ENCODE results near the gene SMG9. TPM values are rescaled to one million over a fixed set of nuclear protein-coding genes. Genes with fewer than 3 reads are reported as not detected.
"Not testable (repeated sequence)": the region's sequence is repeated elsewhere in the genome, so short reads cannot be mapped to it uniquely, and the experiment has no call there.

SMG9 gene
- total and polyA plus RNA-seq, 2 of the 4 experiments (the other 2 are of a cell fraction): 4.8 to 24.3 TPM

GRCh38 chr19:43682824-43683661 lies 71.7 kb downstream of the SMG9 start:
- no peak overlapping the region for H3K14ac ChIP-seq (replicated peaks; ENCODE audit: low read depth, low read length)
- H3K9ac ChIP-seq (ENCODE audit: low read depth, low read length): no peak overlapping the region
- H2AK9ac ChIP-seq (replicated peaks; ENCODE audit: low read depth, low read length, poor library complexity): no peak overlapping the region
- peak overlapping the region; percentile 51 for H2AFZ ChIP-seq (replicated peaks; ENCODE audit: low read length, poor library complexity)
- no peak for DNase-seq
- intact Hi-C loops (cut with micrococcal nuclease): no loop called here
- no peak overlapping the region for H3K4ac ChIP-seq (ENCODE audit: low read depth, low read length)
- no peak overlapping the region for H4K5ac ChIP-seq (ENCODE audit: low read depth, low read length)
- no peak for ATAC-seq (ENCODE audit: low read depth)
- no peak overlapping the region for H3K56ac ChIP-seq (ENCODE audit: extremely low read depth, insufficient read depth, low read length)
- peaks cover 2% of the 10 kb centered on the region; the same call in 1 of the 2 replicates for H3K4me1 ChIP-seq (ENCODE audit: control insufficient read depth, insufficient read depth, low read length)
- no peak overlapping the region for H3K23ac ChIP-seq (ENCODE audit: low read depth, low read length)
- H4K8ac ChIP-seq (ENCODE audit: low read depth in 2 of 2, low read length in 2 of 2): no peak overlapping the region
- no peak overlapping the region for H2BK120ac ChIP-seq (ENCODE audit: low read depth, low read length)
- no peaks in the 10 kb centered on the region for H4K20me1 ChIP-seq (ENCODE audit: insufficient read depth, low read length)
- H3K4me3 ChIP-seq (ENCODE audit: insufficient read depth, low read depth, low read length): no peak overlapping the region
- no peaks in the 10 kb centered on the region for H3K9me1 ChIP-seq (ENCODE audit: insufficient read depth, low read length)
- no peaks in the 10 kb centered on the region for H3K27me3 ChIP-seq (ENCODE audit: control insufficient read depth, insufficient read depth, low read length)
- CTCF ChIA-PET: no interaction called here
- no peaks in the 10 kb centered on the region for H3K36me3 ChIP-seq (ENCODE audit: control insufficient read depth, insufficient read depth, low read length)
- no peaks in the 10 kb centered on the region for H3K79me1 ChIP-seq (ENCODE audit: low read depth in 1 of 2, low read length in 2 of 2)
- no peak overlapping the region for H2BK15ac ChIP-seq (ENCODE audit: low read depth, low read length)
- dilution Hi-C loops (cut with HindIII; ENCODE audit: low sequenced_read_pairs, unreplicated experiment): no loop called here
- no peak overlapping the region for H3K4me2 ChIP-seq (ENCODE audit: low read depth, low read length)
- no peak overlapping the region for H2AK5ac ChIP-seq (ENCODE audit: low read depth, low read length)
- H2BK20ac ChIP-seq (ENCODE audit: low read depth, low read length): no peak overlapping the region
- no peak overlapping the region for H3K18ac ChIP-seq (ENCODE audit: low read depth, low read length)
- in situ Hi-C loops (cut with MboI; ENCODE audit: low sequenced_read_pairs): no loop called here
- no CpG with 5 or more reads among the region's 11 CpGs for WGBS, 2 experiments (ENCODE audit: extremely low coverage in 2 of 2, insufficient read length in 1 of 2)
- H4K91ac ChIP-seq (ENCODE audit: insufficient read depth, low read depth, low read length): no peak overlapping the region
- H3K27ac ChIP-seq (ENCODE audit: insufficient read depth, low read length): no peak overlapping the region
- TF ChIP-seq NFE2L2 (IDR thresholded peaks at IDR 0.05; ENCODE audit: low read depth, low read length) (peak; percentile 53; the same call in 1 of the 2 replicates), RFX5 (IDR thresholded peaks at IDR 0.05; ENCODE audit: low read depth, low read length) (no peak), RCOR1 (IDR thresholded peaks at IDR 0.05; ENCODE audit: insufficient replicate concordance, low read length) (no peak)
- no peak overlapping the region for H2BK5ac ChIP-seq (ENCODE audit: low read depth, low read length, poor library complexity, severe bottlenecking)
- POLR2A ChIA-PET (ENCODE audit: unreplicated experiment): no interaction called here
- H3K9me3 ChIP-seq (ENCODE audit: control insufficient read depth, insufficient read depth, low read length): no peaks in the 10 kb centered on the region
- no TSS peak for BruUV-seq (replicated peaks)

- dilution Hi-C loops (cut with HindIII; ENCODE audit: low sequenced_read_pairs, unreplicated experiment); H3K4me1 ChIP-seq (ENCODE audit: control insufficient read depth, insufficient read depth, low read length); H2AK9ac ChIP-seq (replicated peaks; ENCODE audit: low read depth, low read length, poor library complexity); H2AK5ac ChIP-seq (ENCODE audit: low read depth, low read length); H3K23ac ChIP-seq (ENCODE audit: low read depth, low read length); DNase-seq; H3K14ac ChIP-seq (replicated peaks; ENCODE audit: low read depth, low read length); H2AFZ ChIP-seq (replicated peaks; ENCODE audit: low read length, poor library complexity); H2BK15ac ChIP-seq (ENCODE audit: low read depth, low read length); H4K91ac ChIP-seq (ENCODE audit: insufficient read depth, low read depth, low read length); ATAC-seq (ENCODE audit: low read depth); H4K5ac ChIP-seq (ENCODE audit: low read depth, low read length); POLR2A ChIA-PET (ENCODE audit: unreplicated experiment); CTCF ChIA-PET; H3K9me1 ChIP-seq (ENCODE audit: insufficient read depth, low read length); BruUV-seq (replicated peaks); H2BK120ac ChIP-seq (ENCODE audit: low read depth, low read length); H3K36me3 ChIP-seq (ENCODE audit: control insufficient read depth, insufficient read depth, low read length); H3K9ac ChIP-seq (ENCODE audit: low read depth, low read length); H4K8ac ChIP-seq (ENCODE audit: low read depth in 2 of 2, low read length in 2 of 2); intact Hi-C loops (cut with micrococcal nuclease); H3K4me3 ChIP-seq (ENCODE audit: insufficient read depth, low read depth, low read length); in situ Hi-C loops (cut with MboI; ENCODE audit: low sequenced_read_pairs); H3K56ac ChIP-seq (ENCODE audit: extremely low read depth, insufficient read depth, low read length); H3K27me3 ChIP-seq (ENCODE audit: control insufficient read depth, insufficient read depth, low read length); H3K4me2 ChIP-seq (ENCODE audit: low read depth, low read length); H3K9me3 ChIP-seq (ENCODE audit: control insufficient read depth, insufficient read depth, low read length); H3K27ac ChIP-seq (ENCODE audit: insufficient read depth, low read length); H3K4ac ChIP-seq (ENCODE audit: low read depth, low read length); H4K20me1 ChIP-seq (ENCODE audit: insufficient read depth, low read length); H2BK5ac ChIP-seq (ENCODE audit: low read depth, low read length, poor library complexity, severe bottlenecking); H3K79me1 ChIP-seq (ENCODE audit: low read depth in 1 of 2, low read length in 2 of 2); H2BK20ac ChIP-seq (ENCODE audit: low read depth, low read length); H3K18ac ChIP-seq (ENCODE audit: low read depth, low read length): not testable (repeated sequence)
- no CpG with 5 or more reads among the region's 5 CpGs for WGBS, 2 experiments (ENCODE audit: extremely low coverage in 2 of 2, insufficient read length in 1 of 2)
Measured at GRCh38 chr19:43682269-43682668, 72.5 kb downstream of the SMG9 start.
